GM21447 (cell line): ENCODE results near the gene MOSPD3.

Source experiments
- ATAC-seq: cut with Tn5 transposase; IDR thresholded peaks from one replicate; pipeline ENCODE4 v1.9.1; 2021; ENCODE audit not compliant: unreplicated experiment

The MOSPD3 gene

GRCh38 chr7:100621554-100621953 lies 9.2 kb downstream of the MOSPD3 start:
- ATAC-seq: no peak

- ATAC-seq: no peak
Observed at GRCh38 chr7:100623951-100624824, 11.8 kb downstream of the MOSPD3 start.

DNA sequence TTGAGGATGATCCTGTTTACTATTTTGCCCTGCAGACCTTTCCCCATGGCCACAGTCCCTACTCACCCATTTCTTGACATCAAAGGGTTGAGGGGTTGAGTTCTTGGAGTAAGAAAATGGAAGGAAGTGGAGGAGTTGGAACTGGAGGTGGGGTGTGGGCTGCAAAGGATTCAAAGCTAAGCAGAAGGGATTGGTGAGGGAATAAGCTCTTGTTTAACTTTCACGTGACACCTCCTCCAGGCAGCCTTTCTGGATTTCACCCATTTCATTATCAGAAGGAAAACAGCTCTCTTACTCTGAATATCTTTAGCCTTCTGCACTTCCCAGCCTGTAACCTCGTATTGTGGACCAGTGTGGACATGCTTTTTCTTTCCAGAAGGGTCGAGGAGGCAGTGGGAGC lies 13.7 kb downstream of the MOSPD3 start:
- ATAC-seq: no peak

- peak; percentile 75 for ATAC-seq
Observed at GRCh38 chr7:100626530-100627237, 14.3 kb downstream of the MOSPD3 start.

DNA sequence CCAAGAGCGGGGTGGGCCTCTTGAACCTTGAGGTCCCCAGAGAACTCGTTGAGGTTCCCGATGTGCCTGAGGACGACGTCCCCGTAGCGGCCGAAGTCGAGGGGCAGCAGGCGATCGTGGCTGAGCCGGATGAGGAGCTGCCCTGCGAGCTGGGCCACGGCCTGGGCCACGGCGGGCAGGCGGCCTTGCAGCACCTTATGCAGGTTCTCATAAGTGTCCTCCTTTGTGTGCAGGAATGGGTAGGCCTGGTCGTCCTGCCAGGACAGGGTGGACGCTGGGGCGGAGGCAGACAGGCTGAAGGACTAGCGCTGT lies 14.9 kb downstream of the MOSPD3 start:
- no peak for ATAC-seq

GRCh38 chr7:100629117-100629716 lies 16.9 kb downstream of the MOSPD3 start:
- ATAC-seq: no peak

GRCh38 chr7:100630066-100630465 lies 17.7 kb downstream of the MOSPD3 start:
- ATAC-seq: no peak

DNA sequence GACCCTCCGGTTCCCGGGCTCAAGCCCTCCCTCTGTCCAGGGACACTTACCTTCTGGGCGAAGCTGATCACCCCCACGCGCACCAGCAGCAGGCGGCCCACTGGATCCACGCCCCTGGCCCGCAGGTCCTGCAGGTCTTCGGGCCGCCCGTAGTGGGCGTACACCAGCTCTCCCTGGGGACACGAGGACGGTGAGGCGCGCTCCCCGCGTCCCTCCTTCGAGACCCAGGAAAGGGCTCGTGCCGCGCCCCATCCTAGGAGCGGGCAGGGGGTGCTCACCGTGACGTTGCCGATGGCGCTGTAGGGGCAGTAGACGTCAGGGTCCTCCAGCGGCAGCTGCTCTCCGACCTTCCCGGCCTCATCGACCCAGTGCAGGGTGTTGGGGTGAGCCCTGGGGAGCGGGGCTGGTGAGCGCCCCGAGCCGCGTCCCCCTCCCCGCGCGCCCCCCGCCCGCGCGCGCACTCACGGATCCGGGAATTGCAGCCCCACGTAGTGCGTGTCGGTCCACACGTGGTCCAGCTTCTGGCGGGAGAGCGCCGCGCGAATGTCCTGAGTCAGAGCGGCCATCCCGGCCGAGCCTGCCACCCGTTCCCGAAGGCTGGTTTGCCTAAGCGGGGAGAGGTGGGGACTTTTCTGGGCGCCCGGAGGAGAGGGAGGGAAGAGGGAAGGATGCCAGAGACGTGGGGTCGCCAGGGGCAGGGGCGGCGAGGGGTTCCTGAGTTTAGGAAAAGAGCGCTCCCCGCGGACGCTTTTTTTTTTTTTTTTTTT lies 20.8 kb downstream of the MOSPD3 start:
- peak; percentile 50 for ATAC-seq

DNA sequence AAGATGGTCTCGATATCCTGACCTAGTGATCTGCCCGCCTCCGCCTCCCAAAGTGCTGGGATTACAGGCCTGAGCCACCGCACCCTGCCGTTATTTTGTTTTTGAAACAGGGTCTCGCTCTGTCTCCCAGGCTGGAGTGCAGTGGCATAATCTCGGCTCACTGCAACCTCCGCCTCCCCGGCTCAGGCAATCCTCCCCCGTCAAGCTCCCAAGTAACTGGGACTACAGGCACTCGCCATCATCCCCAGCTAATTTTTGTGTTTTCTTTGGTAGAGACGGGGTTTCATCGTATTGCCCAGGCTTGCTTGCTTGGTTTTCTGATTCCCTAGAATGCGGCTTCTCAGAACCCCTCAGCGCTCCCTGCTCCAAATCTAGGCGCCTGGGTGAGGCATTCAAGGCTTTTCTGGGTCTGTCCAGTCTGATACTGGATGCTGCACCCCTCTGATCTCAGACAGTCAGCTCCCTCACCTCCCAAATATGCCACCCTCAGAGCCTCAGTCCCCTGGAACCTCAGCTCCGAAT lies 27.7 kb downstream of the MOSPD3 start:
- no peak for ATAC-seq

DNA sequence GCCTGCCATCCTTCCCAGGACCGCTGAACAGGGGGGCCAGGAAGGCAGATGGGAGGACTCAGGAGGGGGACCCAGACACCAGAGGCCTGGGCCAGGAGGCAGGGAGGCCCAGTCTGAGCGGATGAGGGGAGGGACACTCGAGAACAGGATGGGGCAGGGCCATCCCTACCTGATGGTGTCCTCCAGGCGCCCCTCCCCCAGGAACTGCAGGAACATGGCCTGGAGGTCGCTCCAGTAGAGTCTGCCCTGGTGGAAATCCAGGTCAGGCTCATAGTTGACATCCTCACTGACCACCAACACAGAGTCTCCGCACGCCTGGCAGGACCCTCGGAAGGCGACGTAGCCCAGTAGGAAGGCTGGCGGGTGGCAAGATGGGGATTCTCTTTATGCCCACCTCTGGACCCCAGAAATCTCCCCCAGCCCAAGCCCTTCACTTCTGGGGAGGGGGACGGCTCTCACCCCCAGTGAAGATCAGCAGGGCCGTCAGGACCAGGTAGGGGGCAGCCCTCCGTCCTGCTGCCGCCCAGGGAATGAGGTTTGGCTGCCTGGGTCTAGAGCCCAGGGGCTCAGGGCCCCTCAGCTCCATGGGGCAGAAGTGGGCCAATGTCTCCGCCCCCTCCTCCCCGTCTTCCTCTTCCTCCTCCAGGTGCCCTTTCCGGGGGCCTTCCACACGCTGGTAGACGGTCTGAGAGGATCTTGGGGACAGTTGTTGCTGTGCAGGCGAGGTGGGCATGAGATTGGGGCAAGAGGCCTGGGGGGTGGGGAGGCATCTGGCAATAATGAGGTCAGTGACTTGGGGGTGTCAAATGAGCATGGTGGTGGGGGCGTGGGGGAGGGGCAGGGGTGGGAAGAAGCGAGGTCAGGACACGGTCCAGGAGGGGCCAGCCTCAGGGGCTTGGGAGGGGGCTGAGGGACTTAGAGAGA lies 28.4 kb downstream of the MOSPD3 start:
- no peak for ATAC-seq

DNA sequence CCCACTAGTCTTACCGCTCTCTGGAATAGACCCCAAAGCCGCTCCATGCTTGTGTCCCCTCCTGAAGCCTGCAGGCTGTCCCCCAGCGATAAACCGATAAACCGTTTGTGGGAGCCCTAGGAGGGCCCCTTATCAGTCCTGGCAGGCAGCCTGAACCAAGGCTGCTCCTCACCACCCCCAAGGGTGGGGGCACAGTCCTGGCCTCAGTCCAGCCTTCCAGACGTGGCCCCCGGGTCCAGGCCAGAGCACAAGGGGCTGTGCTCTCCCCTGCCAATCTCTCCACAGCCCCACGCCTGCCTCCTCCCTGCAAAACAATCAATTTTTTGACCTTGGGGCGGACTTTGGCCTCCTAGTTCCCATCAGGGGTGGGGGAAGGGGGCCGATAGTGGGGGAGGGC lies 29.1 kb downstream of the MOSPD3 start, which contains the start of gene TFR2:
Gene TFR2, minus strand, starts transcription at position 90 of the 397 bp plus-strand sequence. Its CDS starts 43 bp downstream, at position 47.
- no peak for ATAC-seq

DNA sequence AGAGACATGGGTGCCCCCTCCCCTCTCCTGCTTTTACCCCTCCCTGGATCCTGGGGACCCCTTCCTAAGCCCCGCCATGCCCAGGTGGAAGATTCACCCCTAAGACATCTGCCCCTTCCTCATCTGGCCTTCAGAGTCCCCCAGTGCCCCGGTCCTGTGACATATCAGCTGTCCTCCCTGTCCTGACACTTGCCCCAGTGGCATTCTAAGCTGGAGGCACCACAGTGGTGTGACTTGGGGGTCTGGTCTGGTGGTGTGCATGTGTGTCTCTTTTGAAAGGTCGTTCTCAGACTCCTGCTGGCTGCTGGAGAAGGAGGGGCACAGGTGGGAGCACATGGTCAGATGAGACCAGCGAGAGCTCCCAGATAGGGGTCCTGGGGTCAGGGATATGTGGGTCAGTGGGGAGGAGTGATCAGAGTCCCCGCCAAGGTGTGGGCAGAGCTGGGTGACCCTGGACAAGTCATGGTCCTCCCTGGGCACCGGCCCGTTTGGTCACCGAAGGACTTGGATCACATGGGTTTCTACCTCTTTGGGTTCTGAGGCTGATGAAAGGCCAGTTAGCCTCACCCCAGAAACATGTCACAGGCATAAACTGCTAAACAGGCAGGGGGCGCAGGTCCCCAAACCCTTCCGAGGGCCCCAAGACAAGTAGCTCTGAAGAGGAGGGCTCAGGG lies 29.7 kb downstream of the MOSPD3 start:
- no peak for ATAC-seq

DNA sequence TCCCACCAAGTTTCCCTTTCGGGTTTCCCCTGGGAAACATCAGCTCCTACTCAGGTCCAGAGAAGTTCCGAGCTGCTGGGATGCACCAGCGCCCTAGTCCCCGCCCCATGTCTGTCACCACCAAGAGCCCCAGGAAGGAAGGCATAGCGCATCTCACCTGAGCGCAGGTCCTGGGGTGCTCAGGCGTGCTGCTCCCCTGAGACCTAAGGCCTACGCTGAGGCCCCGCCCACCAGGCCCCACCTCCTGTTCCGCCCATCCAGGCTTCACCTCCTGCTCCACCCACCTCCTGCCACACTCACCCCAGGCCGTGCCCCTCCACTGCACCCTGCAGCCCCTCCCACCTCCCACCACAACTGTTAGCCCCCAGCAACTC lies 30.2 kb downstream of the MOSPD3 start:
- peak; percentile 73 for ATAC-seq

DNA sequence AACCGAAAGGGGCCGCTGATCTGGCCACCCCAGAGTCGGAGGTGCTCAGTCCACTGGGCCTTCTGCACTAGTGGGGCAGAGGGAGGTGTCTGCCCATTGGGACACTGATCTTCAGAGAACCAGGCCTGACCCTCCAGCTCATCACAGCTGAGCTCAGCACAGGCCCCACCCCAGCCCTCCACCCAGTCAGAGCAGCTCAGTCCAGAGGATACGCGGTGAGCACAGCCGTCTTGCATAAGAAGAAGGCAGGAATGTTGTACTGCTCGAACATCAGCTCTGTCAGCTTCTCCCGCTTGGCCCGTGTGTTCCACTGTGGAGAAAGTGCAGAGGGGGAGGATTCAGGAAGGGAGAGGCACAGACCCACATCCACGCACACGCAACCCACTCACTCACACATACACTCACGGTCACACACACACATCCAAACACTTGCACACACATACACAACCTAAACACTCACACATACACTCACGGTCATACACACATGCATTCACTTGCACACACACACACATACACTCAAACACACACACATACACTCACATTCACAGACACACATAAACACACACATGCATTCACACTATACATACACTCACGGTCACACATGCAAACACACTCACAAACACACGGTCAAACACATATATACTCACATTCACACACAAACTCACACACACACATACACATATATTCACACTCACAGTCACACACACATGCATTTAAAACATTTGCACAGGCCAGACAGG lies 37.7 kb downstream of the MOSPD3 start:
- ATAC-seq: no peak

GRCh38 chr7:100654908-100655831 lies 42.8 kb downstream of the MOSPD3 start:
- ATAC-seq: no peak

- ATAC-seq: no peak
Observed at GRCh38 chr7:100655908-100656674, 43.8 kb downstream of the MOSPD3 start, which contains the start of gene ACTL6B. ACTL6B (minus strand) TSS chr7:100656448; CDS start chr7:100656354, 94 bp downstream.
